H54 (cell line): Measurements from ENCODE around the gene SLC10A2.
A peak's percentile ranks its signal among the peaks of the same experiment; 100 is the strongest.
"Not testable (repeated sequence)": the region's sequence is repeated elsewhere in the genome, so short reads cannot be mapped to it uniquely, and the experiment has no call there.

ENCODE experiments used
- DNase-seq: peaks from one replicate; pipeline ENCODE4 v3.0.0; 2011; ENCODE audit warnings: low spot score, mixed read lengths; ENCODE audit not compliant: insufficient read length
- FAIRE-seq: peaks from 3 replicates; lab custom pipeline; 2011; peaks lifted over from hg19 to GRCh38; lab: Jason Lieb, UNC
- POLR2A ChIP-seq: IDR thresholded peaks from 2 replicates; pipeline ENCODE4 v1.6.1; 2011; ENCODE audit warnings: low read depth, mild to moderate bottlenecking, low read length

The SLC10A2 gene

GRCh38 chr13:103066079-103066780 lies at the start of gene SLC10A2:
Gene SLC10A2 (minus strand): TSS chr13:103066417. CDS start chr13:103066249, 168 bp downstream.
- no peak for DNase-seq
- no peak for TF ChIP-seq POLR2A
- FAIRE-seq = no peak

GRCh38 chr13:103107580-103107979 lies 41.4 kb upstream of the SLC10A2 start:
- TF ChIP-seq POLR2A = no peak
- DNase-seq (no peak), FAIRE-seq (no peak)

GRCh38 chr13:103104340-103104739 lies 38.1 kb upstream of the SLC10A2 start:
- no peak for FAIRE-seq
- TF ChIP-seq POLR2A = no peak
- no peak for DNase-seq

GRCh38 chr13:103103456-103103855 lies 37.2 kb upstream of the SLC10A2 start:
- not testable (repeated sequence) for DNase-seq, FAIRE-seq

GRCh38 chr13:103102482-103102881 lies 36.3 kb upstream of the SLC10A2 start:
- no peak for FAIRE-seq
- TF ChIP-seq POLR2A = no peak

GRCh38 chr13:103101901-103102300 lies 35.7 kb upstream of the SLC10A2 start:
- FAIRE-seq (no peak), DNase-seq (no peak)
- no peak for TF ChIP-seq POLR2A

More at GRCh38 chr13:103102482-103102881, 36.3 kb upstream of the SLC10A2 start:
- no peak for DNase-seq

GRCh38 chr13:103101500-103101899 lies 35.3 kb upstream of the SLC10A2 start:
- no peak for TF ChIP-seq POLR2A
- DNase-seq (no peak), FAIRE-seq (no peak)

GRCh38 chr13:103100830-103101229 lies 34.6 kb upstream of the SLC10A2 start:
- no peak for DNase-seq
- FAIRE-seq = no peak
- no peak for TF ChIP-seq POLR2A

- no peak for FAIRE-seq
- no peak for TF ChIP-seq POLR2A
- no peak for DNase-seq
These were observed 33.6 kb upstream of the SLC10A2 start for GRCh38 chr13:103099722-103100293.

GRCh38 chr13:103098535-103098934 lies 32.3 kb upstream of the SLC10A2 start:
- FAIRE-seq (peak; percentile 33), DNase-seq (no peak)
- no peak for TF ChIP-seq POLR2A

GRCh38 chr13:103097366-103097928 lies 31.2 kb upstream of the SLC10A2 start:
- TF ChIP-seq POLR2A = no peak
- FAIRE-seq = no peak
- no peak for DNase-seq

GRCh38 chr13:103093649-103094048 lies 27.4 kb upstream of the SLC10A2 start:
- not testable (repeated sequence) for FAIRE-seq, DNase-seq

- FAIRE-seq = no peak
- no peak for TF ChIP-seq POLR2A
- DNase-seq = no peak
These were observed 21.1 kb upstream of the SLC10A2 start for GRCh38 chr13:103087275-103087674.

- FAIRE-seq = no peak
- no peak for DNase-seq
- TF ChIP-seq POLR2A = no peak
These were observed 15.2 kb upstream of the SLC10A2 start for GRCh38 chr13:103081435-103081834.

- DNase-seq (no peak), FAIRE-seq (no peak)
- no peak for TF ChIP-seq POLR2A
These were observed 11.9 kb upstream of the SLC10A2 start for GRCh38 chr13:103078158-103078557.
